HTR-8/SVneo (cell line): ENCODE results near the gene DLG2.
A peak's percentile ranks its signal among the peaks of the same experiment; 100 is the strongest.

Source experiments
- DNase-seq: peaks from one replicate; pipeline ENCODE4 v3.0.0; 2011; ENCODE audit warnings: low spot score, mixed read lengths; ENCODE audit not compliant: insufficient read length
- FAIRE-seq: peaks from 2 replicates; lab custom pipeline; 2011; peaks lifted over from hg19 to GRCh38; lab: Jason Lieb, UNC

The DLG2 gene

GRCh38 chr11:84648471-84648870 lies 978.7 kb downstream of the DLG2 start:
- FAIRE-seq, result no peak
- no peak for DNase-seq

- DNase-seq (no peak), FAIRE-seq (no peak)
Measured at GRCh38 chr11:84645988-84646694, 981.0 kb downstream of the DLG2 start.

- DNase-seq (no peak), FAIRE-seq (no peak)
Measured at GRCh38 chr11:84642500-84642899, 984.6 kb downstream of the DLG2 start.

- DNase-seq, result no peak
- no peak for FAIRE-seq
Measured at GRCh38 chr11:84634309-84634708, 992.8 kb downstream of the DLG2 start.

- no peak for DNase-seq
- no peak for FAIRE-seq
Measured at GRCh38 chr11:84628871-84629620, 998.1 kb downstream of the DLG2 start.

- FAIRE-seq (no peak), DNase-seq (no peak)
Measured at GRCh38 chr11:84626256-84626655, 1000.9 kb downstream of the DLG2 start.

- FAIRE-seq (no peak), DNase-seq (no peak)
Measured at GRCh38 chr11:84612645-84613044, 1014.5 kb downstream of the DLG2 start.

- DNase-seq (no peak), FAIRE-seq (no peak)
Measured at GRCh38 chr11:84608837-84609196, 1018.3 kb downstream of the DLG2 start.

GRCh38 chr11:84607975-84608836 lies 1018.9 kb downstream of the DLG2 start:
- FAIRE-seq (no peak), DNase-seq (no peak)

- FAIRE-seq (no peak), DNase-seq (no peak)
Measured at GRCh38 chr11:84594602-84595001, 1032.5 kb downstream of the DLG2 start.

GRCh38 chr11:84590106-84590505 lies 1037.0 kb downstream of the DLG2 start:
- DNase-seq, result no peak
- no peak for FAIRE-seq

- FAIRE-seq, result no peak
- no peak for DNase-seq
Measured at GRCh38 chr11:84588131-84588829, 1038.9 kb downstream of the DLG2 start.

- no peak for FAIRE-seq
- no peak for DNase-seq
Measured at GRCh38 chr11:84583106-84583505, 1044.0 kb downstream of the DLG2 start.

GRCh38 chr11:84581083-84581482 lies 1046.1 kb downstream of the DLG2 start:
- no peak for FAIRE-seq
- no peak for DNase-seq

GRCh38 chr11:84580428-84580827 lies 1046.7 kb downstream of the DLG2 start:
- FAIRE-seq (no peak), DNase-seq (no peak)

- no peak for FAIRE-seq
Measured at GRCh38 chr11:84573868-84574267, 1053.3 kb downstream of the DLG2 start.

GRCh38 chr11:84566671-84567070 lies 1060.5 kb downstream of the DLG2 start:
- FAIRE-seq, result no peak
- DNase-seq, result no peak

More at GRCh38 chr11:84573868-84574267, 1053.3 kb downstream of the DLG2 start:
- DNase-seq, result no peak

GRCh38 chr11:84564867-84565184 lies 1062.3 kb downstream of the DLG2 start:
- DNase-seq (no peak), FAIRE-seq (no peak)

GRCh38 chr11:84564180-84564866 lies 1062.8 kb downstream of the DLG2 start:
- peak; percentile 6 for DNase-seq

GRCh38 chr11:84563356-84563755 lies 1063.8 kb downstream of the DLG2 start:
- FAIRE-seq, result no peak
- DNase-seq, result no peak

More at GRCh38 chr11:84564180-84564866, 1062.8 kb downstream of the DLG2 start:
- FAIRE-seq, result no peak
